Panc1 (cell line): ENCODE data around the gene PHC3. TPM values are rescaled to one million over a fixed set of nuclear protein-coding genes. Genes with fewer than 3 reads are reported as not detected.

Source experiments
- ATAC-seq: fragments of 200-7000 bp; cut with Tn5 transposase; 2 replicates; pipeline ENCODE4 v1.9.1; 2020; ENCODE audit warnings: mild to moderate bottlenecking, moderate library complexity
- BruUV-seq: library from RNA; stranded (reverse); fragments of 400-500 nt; replicated peaks from 2 replicates; lab custom pipeline; 2021; lab: Mats Ljungman, UMichigan
- CTCF ChIA-PET: fragments of 300-600 bp; sonication (Branson Sonifier 250); formaldehyde crosslinking; loops from one replicate; lab custom pipeline; 2022; ENCODE audit warnings: antibody characterized with exemption; lab: Charles Lee
- POLR2A ChIA-PET: fragments of 300-600 bp; sonication (Branson Sonifier 250); formaldehyde crosslinking; loops from one replicate; lab custom pipeline; 2022; ENCODE audit warnings: antibody characterized with exemption; lab: Charles Lee
- DNase-seq: peaks from one replicate; pipeline ENCODE4 v3.0.0-alpha.2; 2010; ENCODE audit warnings: low read depth, low spot score
- H3K27ac ChIP-seq: 2 replicates; pipeline ENCODE4 v1.5.1; 2011; ENCODE audit warnings: mild to moderate bottlenecking, low read length, inconsistent platforms
- H3K27me3 ChIP-seq: fragments of 200-500 bp; sonication (Bioruptor generic); 2 replicates; pipeline ENCODE4 v1.6.0; 2014; ENCODE audit warnings: low read length, inconsistent platforms; ENCODE audit not compliant: control insufficient read depth, insufficient read depth
- H3K36me3 ChIP-seq: fragments of 200-500 bp; sonication (Bioruptor generic); 2 replicates; pipeline ENCODE4 v1.5.1; 2014; ENCODE audit warnings: inconsistent platforms, mild to moderate bottlenecking, low read length, moderate library complexity; ENCODE audit not compliant: control insufficient read depth, insufficient read depth
- H3K4me1 ChIP-seq: 2 replicates; pipeline ENCODE4 v1.5.1; 2011; ENCODE audit warnings: inconsistent platforms, mild to moderate bottlenecking, low read length, moderate library complexity; ENCODE audit not compliant: control insufficient read depth, insufficient read depth
- H3K4me3 ChIP-seq, 2 experiments: 2 replicates each; pipeline ENCODE4 v1.5.1; 2011 to 2012; ENCODE audit warnings: low read depth in 2 of 2, low read length in 2 of 2, mild to moderate bottlenecking in 2 of 2, inconsistent platforms in 1 of 2, moderate library complexity in 1 of 2
- H3K9me3 ChIP-seq: fragments of 200-500 bp; sonication (Bioruptor generic); 2 replicates; pipeline ENCODE4 v1.5.1; 2014; ENCODE audit warnings: low read depth, mild to moderate bottlenecking, inconsistent platforms, low read length, moderate library complexity; ENCODE audit not compliant: control insufficient read depth, insufficient read depth
- POLR2AphosphoS5 ChIP-seq: IDR thresholded peaks from 2 replicates; pipeline ENCODE4 v1.6.1; 2012; ENCODE audit warnings: mild to moderate bottlenecking, low read depth, low read length, moderate library complexity
- SIN3A ChIP-seq: IDR thresholded peaks from 2 replicates; pipeline ENCODE4 v1.6.1; 2012; ENCODE audit warnings: low read depth, mild to moderate bottlenecking, low read length, moderate library complexity, borderline replicate concordance; ENCODE audit not compliant: insufficient read depth
- TCF7L2 ChIP-seq: IDR thresholded peaks from 2 replicates; pipeline ENCODE4 v1.6.1; 2011; ENCODE audit warnings: mild to moderate bottlenecking, low read depth, low read length, inconsistent platforms
- in situ Hi-C: cut with HindIII; loops from 2 replicates; pipeline ENCODE4 v1.10.0; 2016; ENCODE audit warnings: low sequenced_read_pairs, low pct_unique_long_range_greater_than_20kb
- intact Hi-C: fragments of 100-400 bp; cut with micrococcal nuclease; formaldehyde crosslinking; loops from one replicate; pipeline ENCODE4 v1.10.0; 2022; ENCODE audit not compliant: unreplicated experiment
- total RNA-seq: library from RNA; stranded (reverse); gene quantifications from one replicate; pipeline ENCODE4 v1.2.1, GENCODE V29; 2021; ENCODE audit not compliant: unreplicated experiment
- TF ChIP-seq, protein P1 (sequence below): fragments of 450-650 bp; IDR thresholded peaks from 2 replicates; pipeline ENCODE4 v1.5.1; 2017; ENCODE audit warnings: mild to moderate bottlenecking
- TF ChIP-seq, protein P2 (sequence below), 2 experiments: IDR thresholded peaks; 2 replicates each; pipeline ENCODE4 v1.6.1; 2011 to 2012; ENCODE audit warnings: low read depth in 2 of 2, control low read depth in 1 of 2, low read length in 1 of 2, mild to moderate bottlenecking in 1 of 2, moderate library complexity in 1 of 2; ENCODE audit not compliant: insufficient read depth in 1 of 2

Gene PHC3
- total RNA-seq, 1 experiment from 2014 or later: 53.8 TPM

DNA sequence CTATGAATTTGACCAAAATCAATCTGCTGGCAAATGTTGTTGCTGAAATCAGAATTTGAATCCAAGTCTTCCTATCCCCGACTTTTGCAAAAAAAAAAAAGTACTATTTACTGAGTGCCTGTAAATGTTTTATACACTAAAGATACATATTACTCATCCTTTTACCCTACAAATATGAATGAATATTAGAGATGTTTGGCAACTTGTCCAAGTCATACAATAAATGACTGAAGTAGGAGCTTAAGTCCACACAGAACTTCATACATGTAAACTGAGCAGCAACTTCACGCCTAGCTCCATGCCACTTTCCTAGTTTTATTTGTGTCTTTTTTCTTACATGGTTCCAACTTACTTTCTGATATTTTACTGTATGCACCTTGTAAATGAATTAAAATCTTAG lies 39.2 kb downstream of the PHC3 start:
- ChIA-PET POLR2A (no interaction called here), CTCF (interaction anchor here (0.7 kb wide), 1 partner anchor 64 kb away, joined by 5 read pairs; no protein-coding TSS in a partner anchor)
- Histone ChIP-seq H3K4me3 (no peak overlapping the region), H3K36me3 (peaks cover 3% of the 10 kb centered on the region; the same call in 1 of the 2 replicates), H3K4me1 (no peaks in the 10 kb centered on the region), H3K27ac (no peak overlapping the region), H3K9me3 (no peaks in the 10 kb centered on the region), H3K27me3 (no peaks in the 10 kb centered on the region)
- no peak for DNase-seq
- no peak for ATAC-seq
- intact Hi-C loops: no loop called here
- in situ Hi-C loops: no loop called here
- TF ChIP-seq, protein P1, sequence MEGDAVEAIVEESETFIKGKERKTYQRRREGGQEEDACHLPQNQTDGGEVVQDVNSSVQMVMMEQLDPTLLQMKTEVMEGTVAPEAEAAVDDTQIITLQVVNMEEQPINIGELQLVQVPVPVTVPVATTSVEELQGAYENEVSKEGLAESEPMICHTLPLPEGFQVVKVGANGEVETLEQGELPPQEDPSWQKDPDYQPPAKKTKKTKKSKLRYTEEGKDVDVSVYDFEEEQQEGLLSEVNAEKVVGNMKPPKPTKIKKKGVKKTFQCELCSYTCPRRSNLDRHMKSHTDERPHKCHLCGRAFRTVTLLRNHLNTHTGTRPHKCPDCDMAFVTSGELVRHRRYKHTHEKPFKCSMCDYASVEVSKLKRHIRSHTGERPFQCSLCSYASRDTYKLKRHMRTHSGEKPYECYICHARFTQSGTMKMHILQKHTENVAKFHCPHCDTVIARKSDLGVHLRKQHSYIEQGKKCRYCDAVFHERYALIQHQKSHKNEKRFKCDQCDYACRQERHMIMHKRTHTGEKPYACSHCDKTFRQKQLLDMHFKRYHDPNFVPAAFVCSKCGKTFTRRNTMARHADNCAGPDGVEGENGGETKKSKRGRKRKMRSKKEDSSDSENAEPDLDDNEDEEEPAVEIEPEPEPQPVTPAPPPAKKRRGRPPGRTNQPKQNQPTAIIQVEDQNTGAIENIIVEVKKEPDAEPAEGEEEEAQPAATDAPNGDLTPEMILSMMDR: no peak
- TF ChIP-seq SIN3A (no peak), TCF7L2 (no peak), POLR2AphosphoS5 (no peak)
- TF ChIP-seq, protein P2, sequence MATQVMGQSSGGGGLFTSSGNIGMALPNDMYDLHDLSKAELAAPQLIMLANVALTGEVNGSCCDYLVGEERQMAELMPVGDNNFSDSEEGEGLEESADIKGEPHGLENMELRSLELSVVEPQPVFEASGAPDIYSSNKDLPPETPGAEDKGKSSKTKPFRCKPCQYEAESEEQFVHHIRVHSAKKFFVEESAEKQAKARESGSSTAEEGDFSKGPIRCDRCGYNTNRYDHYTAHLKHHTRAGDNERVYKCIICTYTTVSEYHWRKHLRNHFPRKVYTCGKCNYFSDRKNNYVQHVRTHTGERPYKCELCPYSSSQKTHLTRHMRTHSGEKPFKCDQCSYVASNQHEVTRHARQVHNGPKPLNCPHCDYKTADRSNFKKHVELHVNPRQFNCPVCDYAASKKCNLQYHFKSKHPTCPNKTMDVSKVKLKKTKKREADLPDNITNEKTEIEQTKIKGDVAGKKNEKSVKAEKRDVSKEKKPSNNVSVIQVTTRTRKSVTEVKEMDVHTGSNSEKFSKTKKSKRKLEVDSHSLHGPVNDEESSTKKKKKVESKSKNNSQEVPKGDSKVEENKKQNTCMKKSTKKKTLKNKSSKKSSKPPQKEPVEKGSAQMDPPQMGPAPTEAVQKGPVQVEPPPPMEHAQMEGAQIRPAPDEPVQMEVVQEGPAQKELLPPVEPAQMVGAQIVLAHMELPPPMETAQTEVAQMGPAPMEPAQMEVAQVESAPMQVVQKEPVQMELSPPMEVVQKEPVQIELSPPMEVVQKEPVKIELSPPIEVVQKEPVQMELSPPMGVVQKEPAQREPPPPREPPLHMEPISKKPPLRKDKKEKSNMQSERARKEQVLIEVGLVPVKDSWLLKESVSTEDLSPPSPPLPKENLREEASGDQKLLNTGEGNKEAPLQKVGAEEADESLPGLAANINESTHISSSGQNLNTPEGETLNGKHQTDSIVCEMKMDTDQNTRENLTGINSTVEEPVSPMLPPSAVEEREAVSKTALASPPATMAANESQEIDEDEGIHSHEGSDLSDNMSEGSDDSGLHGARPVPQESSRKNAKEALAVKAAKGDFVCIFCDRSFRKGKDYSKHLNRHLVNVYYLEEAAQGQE (IDR thresholded peaks at IDR 0.05; ENCODE audit: insufficient read depth in 1 of 2, low read depth in 2 of 2, low read length in 1 of 2): no peak
- TSS peak; percentile 21 for BruUV-seq

DNA sequence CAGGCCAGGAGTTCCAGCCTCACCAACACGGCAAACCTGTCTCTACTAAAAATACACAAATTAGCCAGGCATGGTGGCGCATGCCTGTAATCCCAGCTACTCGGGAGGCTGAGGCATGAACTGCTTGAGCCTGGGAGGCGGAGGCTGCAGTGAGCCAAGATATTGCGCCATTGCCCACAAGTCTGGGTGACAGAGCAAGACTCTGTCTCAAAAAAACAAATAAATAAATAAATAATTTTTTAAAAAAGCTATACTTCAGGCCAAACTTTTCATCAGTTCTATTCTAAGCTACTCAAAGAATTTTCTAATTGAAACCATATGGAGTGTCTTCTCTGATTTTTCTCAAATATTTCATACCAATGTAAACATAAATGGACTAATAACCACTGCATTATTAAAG lies 43.5 kb downstream of the PHC3 start:
- intact Hi-C loops (no loop called here), in situ Hi-C loops (no loop called here)
- Histone ChIP-seq H3K4me1 (no peaks in the 10 kb centered on the region), H3K9me3 (no peaks in the 10 kb centered on the region), H3K4me3 (no peak overlapping the region), H3K27ac (no peak overlapping the region), H3K27me3 (no peaks in the 10 kb centered on the region), H3K36me3 (peaks cover 8% of the 10 kb centered on the region; the same call in 1 of the 2 replicates)
- no TSS peak for BruUV-seq
- DNase-seq (no peak), ATAC-seq (no peak)
- TF ChIP-seq, protein P2 (IDR thresholded peaks at IDR 0.05; ENCODE audit: insufficient read depth in 1 of 2, low read depth in 2 of 2, low read length in 1 of 2): no peak
- TF ChIP-seq, protein P1: no peak
- TF ChIP-seq POLR2AphosphoS5 (no peak), TCF7L2 (no peak)
- ChIA-PET POLR2A (no interaction called here), CTCF (no interaction called here)
